HuH-7 (cell line): Measurements from ENCODE around the gene TRIM7.
A peak's percentile ranks its signal among the peaks of the same experiment; 100 is the strongest.

Experiments
- DNase-seq: peaks from one replicate; pipeline ENCODE4 v3.0.0; 2011; ENCODE audit warnings: low spot score

TRIM7 gene

DNA sequence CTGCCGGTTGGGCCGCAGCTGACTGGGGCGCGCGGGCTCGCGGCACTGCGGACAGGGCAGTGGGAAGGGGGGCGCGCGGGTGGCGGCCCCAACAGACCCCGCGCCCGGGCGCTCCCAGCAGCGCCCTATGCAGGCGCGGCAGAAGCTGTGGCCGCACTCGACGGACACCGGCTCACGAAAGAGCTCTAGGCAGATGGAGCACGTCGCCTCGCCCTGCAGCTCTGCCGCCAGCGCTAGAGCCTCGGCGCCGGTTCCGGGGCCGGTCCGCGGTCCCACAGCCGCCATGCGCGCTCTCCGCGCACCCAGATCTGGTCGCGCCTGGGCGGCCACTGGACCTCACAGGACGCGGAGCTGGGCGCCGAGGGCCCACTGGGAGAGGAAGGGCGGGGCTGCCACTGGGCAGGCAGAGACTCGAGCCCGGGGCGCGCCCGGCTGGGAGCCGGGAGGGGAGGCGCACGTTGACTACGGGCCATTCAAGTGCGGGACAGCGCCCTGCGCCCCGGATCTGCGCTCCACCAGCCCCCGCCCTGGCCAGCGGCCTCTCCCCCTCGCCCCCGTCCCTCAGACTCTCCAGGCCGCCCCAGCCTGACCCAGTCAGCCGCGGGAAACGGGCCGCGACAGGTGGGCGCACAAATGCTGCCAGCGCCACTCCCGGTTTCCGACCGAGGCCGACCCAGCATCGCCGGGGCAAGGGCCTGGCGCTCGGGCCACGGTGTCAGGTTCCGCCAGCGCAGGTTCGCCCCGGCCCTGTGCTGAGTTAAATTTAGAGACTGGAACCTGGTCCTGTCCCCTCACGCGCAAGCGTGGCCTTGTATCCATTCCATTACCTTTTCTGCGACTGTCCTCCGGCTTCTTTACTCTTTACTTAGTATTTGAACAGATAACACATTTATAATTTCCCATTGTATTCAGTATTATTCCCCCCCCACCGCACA is at the start of gene TRIM7:
TSS of gene TRIM7 (minus strand) at position 371 of the 935 bp plus-strand sequence. CDS start at position 285, 86 bp downstream.
- DNase-seq, result no peak

DNA sequence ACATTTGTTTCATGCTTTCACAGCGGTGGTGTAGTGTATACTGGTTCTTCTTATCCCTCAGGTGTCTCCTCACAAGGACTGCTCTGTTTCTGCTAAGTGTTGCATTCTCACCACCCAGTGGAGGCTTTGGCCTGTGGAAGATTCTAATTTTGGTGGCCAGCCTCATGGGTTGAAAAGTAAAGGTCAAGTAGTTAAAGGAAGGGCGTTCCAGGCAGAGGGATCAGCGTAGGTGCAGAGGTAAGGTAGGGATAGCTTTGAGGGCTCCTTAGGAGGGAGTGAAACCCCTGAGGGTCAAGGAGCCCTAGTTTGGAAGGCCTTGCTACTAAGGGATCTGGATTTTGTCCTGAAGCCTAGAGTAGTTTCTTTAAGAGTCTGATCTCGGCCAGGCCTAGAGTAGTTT is 43.3 kb upstream of the TRIM7 start:
- DNase-seq, result no peak

DNA sequence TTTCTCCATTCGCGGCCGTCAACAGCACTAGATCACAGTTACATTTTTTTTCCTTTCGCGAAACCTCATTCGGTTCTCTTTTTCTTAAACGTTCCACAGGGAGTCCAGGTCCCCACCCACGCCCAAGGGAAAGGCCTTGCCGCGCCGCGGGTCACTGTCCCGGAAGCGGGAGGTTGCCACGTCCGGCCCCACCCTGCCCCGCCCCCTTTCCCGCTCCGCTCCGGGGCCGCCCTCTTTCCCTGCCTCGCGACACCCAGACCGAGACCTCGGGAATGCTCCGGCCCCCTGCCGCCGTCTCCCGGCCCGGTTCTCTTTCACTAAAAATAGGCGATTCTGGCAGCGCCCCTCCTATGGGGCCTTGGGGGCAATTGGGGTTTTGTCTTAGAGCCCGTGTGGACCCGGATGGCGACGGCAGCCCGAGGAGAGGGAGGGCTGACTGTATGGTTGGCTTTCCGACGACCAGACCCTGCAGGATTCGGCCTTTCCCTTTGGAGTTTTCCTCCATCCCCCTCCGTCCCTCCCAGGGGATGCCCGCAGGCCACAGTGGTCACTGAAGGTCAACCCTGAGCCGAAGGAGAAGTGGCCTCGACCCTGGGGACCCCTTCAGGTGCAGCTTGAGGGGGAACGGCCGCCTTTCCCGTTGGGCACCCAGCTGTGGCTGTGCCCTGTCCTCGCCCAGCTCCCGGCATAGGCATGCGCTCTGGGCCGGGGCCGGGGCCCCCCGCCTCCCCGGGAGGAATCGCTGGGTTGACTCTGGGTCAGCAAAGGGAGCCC is 41.5 kb upstream of the TRIM7 start:
- peak; percentile 87 for DNase-seq

DNA sequence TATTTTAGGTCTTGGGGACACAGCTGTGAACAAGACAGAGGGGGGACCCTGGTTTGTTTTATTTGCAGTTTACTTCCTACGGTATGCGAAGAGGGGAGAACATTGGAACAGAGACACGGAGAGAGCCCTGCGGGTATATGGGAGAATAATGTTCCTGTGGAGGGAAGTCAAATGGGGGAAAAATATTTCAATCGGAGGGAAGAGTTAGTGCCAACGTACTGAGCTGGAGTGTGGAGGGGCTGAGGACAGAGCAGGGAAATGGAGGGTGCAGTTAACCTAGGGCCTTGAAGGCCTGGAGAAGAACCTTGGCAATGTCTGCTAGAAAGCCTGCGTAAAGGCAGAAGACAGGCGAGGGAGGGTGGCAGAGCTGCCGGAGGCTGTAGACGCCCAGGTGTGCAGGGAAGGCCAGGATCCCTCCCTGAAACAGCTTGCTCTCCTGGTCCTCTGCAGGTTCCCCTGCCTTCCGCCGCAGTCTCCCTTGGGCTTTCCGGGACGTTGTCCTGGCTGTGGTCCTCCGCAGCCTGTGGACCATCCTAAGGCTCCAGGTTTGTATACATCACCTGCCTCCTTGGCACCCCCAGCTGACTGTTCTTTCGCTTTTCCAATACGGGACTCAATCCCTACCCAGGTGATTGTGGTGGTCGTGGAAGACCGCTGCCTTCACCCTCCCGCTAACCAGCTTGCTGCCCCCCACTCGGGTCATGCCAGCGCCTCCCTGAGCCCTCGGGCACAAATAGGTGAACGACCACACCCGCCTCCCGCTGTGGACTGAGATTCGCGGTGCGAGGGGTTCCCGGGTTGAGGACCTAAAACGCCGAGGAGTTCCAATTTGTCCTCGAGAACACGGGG is 40.7 kb upstream of the TRIM7 start:
- no peak for DNase-seq

DNA sequence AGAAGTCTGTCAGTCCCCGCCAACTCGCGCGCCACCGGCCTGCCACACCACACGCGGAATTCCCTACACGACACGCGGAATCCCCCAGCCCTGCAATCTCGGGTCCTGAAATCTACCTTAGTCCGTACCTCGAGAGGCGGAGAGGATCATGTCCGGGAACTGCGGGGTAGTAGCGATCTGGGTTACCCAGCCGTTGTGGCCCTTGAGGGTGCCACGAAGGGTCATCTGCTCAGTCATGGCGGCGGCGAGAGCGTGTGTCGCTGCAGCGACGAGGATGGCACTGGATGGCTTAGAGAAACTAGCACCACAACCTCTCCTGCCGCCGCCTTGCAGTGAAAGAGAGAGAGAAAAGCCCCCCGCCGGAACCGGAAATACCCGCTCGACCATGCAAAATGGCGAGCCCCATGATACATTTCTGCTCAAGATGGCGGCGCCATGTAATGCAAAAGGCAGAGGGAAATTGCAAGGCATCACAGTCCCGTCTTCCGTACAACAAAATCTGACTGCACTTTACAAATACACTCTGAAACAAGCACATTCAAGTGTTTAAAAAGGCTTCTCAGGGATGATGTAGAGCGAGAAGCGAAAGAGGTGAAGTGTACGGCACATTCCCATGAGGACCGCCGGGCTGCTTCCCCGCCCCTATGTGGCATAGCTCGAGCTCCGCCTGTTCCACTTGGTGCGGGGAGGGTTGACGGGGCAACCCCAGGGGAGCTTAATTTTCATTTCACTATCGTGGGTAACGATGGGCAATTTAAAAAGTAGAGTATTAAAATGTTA is 38.8 kb upstream of the TRIM7 start, which contains the start of gene RACK1:
TSS of gene RACK1 (minus strand) at position 343 of the 780 bp plus-strand sequence. CDS start at position 237, 106 bp downstream.
- peak; percentile 85 for DNase-seq

DNA sequence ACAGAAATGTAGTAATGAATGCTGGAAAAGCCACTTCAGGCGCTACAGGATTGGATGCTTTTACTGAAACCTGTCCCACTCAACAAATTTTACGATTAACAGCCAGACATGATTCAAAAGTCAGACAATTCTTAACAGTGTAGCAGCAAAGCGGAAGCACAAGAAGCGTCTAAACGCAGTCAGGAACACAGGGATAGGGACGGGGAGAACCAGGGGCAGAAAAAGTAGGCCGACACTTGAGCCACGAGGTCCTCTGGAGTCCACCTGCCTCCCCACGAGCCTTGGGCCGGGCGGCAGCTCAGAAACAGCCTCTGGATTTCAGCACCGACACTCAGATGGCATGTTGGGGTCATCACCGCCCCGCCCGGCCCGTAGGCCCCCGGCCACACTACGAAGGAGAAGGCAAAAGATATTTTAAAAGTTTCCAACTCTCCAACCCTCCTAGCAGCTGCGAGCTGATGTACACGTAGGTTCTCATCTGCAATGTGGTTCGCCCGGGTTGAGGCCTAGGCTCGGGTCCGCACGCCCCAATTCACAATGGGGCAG is 38.1 kb upstream of the TRIM7 start:
- no peak for DNase-seq

DNA sequence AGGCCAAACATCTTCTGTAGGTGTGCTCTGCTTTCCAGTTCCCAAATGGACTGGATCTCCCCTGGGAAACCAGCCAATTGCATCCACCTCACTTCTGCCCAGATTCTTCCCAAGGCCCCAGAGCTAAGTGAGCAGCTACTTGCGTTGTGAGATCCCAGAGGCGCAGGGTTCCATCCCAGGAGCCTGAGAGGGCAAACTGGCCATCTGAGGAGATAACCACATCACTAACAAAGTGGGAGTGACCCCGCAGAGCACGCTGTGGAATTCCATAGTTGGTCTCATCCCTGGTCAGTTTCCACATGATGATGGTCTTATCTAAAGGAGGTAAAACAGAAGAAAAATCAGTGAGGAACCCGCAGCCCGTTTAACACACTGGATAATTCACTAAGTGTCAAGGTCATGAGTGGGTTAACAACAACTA is 37.0 kb upstream of the TRIM7 start:
- DNase-seq, result no peak

DNA sequence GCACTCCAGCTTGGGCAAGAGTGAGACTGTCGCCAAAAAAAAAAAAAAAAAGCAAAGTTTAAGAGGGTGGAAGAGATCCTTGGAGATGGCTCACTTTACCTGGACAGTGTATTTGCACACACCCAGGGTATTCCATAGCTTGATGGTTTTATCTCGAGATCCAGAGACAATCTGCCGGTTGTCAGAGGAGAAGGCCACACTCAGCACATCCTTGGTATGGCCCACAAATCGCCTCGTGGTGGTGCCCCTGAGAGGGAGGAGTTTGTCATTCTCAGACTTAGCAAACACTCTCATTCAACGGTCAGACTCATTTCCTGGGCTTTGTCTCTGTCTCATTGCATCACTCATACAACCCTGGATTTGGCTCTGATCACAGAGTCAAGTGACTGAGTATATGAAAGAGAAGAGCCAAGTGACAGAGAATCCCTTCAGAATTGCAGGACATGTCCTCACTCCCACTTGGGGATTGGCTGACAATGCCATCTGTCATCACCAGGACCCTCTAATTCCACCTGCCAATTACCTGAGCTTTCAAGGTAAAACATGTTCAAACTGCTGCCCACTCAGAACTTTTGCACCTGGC is 36.5 kb upstream of the TRIM7 start:
- DNase-seq, result no peak

DNA sequence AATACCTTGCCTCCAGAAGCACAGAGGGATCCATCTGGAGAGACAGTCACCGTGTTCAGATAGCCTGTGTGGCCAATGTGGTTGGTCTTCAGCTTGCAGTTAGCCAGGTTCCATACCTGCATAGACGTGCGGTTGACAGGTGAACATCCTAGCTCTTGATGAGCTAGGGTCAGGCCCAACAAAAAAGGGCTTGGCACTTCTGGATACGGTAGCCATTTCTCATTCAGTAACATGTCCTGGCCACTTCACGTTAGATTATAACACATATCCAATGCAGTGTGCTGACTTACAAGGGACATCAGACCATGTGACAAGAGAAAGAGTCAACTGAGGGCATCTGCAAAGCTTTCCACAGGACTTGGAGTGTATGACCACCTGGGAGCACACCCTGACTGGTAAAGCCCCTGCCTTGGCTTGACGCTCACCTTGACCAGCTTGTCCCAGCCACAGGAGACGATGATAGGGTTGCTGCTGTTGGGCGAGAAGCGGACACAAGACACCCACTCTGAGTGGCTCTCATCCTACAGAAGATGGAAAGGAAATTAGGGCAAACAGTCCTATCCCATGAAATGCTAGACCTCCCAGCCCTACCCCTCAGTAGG is 34.2 kb upstream of the TRIM7 start:
- no peak for DNase-seq

DNA sequence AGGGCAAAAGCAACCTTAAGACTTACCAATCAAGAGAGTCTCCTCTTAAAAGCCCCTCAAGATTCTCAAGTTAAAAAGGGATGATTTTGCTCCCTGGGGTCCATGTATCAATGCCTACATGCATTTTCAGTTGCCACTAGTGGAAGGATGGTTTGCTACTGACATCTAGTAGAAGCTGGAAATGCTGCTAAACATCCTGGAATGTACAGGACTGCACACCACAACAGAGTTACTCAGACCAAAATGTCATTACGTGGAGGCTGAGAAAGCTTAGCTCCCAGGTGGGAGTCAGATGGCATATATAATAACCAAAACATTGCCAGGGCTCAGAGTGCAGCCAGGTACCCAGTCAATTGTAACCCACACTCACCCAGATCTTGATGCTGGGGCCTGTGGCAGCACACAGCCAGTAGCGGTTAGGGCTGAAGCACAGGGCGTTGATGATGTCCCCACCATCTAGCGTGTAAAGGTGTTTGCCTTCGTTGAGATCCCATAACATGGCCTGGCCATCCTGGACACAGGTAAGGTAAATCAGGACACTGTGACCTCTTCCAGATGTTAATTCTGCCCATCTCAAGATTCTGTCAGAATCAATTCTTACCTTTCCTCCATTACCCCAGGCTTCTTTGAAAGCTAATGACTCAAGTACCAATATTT is 32.9 kb upstream of the TRIM7 start:
- no peak for DNase-seq

DNA sequence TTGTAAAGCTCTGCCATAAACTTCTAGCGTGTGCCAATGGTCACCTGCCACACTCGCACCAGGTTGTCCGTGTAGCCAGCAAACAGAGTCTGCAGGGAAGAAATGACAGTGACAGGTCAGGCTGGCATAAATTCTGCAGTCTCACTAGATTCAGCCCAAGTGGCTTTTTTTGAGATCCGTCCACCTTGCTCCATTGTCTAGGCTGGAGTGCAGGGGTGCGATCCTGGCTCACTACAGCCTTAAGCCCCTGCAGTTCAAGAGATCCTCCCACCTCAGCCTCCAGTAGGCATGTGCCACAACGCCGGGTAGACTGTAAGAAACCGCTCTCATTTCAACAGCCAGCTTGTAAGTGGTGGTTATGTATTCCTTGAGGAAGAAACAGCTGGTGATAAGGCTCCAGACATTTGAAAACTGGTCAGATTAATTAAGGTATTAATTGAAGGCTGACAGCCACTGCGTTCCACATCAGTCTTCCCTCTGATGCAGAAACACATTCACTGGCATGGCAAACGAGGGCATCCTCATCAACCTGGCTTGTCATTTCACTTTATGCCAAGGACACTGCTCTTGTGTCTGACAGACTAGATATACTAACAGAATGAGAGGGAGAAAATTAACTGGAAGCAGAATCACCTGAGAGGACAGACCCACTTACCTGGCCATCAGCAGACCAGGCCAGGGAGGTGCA is 32.1 kb upstream of the TRIM7 start:
- no peak for DNase-seq

DNA sequence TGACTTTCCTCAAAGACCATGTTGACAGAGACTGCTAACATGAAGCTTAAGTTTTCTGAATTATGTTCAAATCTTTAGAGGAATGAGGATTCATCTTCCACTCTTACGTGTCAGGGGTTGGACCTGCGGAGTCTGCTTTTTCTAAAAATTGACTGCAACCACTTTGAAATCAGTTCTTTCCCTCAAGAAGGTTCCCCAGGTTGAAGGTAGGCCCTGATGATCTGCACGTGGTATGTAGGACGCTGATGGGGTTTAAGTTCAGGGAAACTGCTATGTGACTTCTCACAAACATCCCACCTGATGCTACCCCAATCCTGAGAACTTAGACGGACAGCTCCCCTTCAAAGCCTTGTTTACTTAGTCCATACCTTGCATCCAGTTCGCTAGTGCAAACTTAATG is 31.5 kb upstream of the TRIM7 start:
- DNase-seq, result no peak

DNA sequence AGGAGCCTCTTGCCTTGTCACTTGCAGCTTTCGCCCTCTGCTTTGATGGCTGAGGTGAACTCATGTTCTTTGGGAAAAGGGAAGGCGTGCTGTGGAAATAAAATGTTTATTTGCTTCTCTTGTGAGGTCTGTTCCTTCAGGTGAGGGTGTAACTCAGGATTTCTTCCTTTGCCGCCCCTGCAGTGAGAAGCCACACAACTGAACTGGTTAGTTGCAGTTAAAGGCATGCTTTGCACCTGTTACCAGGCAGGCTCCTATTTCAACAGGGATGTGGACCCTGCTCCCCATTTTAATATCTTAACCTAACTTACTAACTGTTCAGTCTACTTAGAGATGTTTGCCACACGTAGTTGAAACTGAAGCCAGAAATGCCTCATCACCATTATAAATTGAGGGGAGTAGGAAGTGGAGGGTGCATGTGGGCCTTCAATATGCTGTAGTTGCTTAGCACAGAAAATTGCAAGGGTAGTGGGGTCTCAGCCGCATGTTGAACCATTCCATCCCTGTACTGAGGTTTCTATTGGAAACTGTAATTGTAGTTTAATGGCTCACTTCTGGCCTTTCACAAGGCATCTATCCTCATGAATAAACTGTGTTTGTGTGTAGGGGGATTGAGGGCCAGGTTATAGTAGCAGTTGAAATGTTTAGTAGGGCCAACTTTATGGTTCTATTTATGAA is 30.8 kb upstream of the TRIM7 start:
- no peak for DNase-seq

DNA sequence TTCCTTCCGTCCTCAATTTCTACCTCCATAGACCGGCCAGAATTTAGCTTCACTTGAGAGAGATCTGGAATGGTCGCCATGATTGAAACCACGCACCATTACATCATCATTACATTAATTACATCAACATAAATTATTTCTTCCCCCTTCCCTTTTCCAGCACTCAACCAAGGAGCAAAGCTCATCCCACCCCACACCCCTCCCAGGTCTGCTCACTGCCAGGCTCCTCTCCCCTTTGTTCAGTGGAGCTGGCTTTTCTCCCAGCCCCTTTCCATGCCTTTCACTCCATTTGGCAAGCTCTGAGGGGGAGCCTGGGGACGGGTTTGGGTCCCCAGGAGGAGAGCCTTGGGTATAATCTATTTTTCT is 30.3 kb upstream of the TRIM7 start:
- no peak for DNase-seq

DNA sequence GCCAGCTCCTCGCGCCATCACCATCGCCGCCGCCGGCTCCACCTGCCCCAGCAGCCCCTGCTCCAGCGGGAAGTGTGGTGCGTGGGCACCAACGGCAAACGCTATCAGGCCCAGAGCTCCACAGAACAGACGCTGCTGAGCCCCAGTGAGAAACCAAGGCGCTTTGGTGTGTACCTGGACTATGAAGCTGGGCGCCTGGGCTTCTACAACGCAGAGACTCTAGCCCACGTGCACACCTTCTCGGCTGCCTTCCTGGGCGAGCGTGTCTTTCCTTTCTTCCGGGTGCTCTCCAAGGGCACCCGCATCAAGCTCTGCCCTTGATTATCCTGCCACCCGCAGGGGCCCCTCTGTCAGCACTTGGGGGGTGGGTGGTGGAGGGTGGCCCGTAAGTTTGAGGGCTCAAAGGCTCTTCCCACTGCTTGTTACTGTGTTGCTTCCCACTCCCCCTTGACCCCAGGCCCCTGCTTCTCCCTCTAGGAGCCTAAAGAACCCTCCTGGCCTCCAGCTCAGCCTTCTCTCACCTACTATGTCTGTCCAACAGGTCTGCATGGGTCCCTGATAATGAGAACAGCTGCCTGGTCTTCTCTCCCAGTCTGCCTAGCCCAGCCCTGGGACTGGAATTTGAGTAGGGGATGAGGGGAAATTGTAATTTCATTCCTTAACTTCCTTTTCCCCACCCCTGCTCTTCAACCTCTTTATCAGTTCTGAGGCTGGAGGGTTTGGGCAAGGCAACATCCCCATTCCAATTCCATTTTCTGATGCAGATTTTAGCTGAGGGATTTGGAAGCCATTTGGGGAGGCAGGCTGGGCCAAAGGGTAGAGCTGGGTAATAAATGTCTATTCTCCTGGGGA is 29.7 kb upstream of the TRIM7 start:
- no peak for DNase-seq

DNA sequence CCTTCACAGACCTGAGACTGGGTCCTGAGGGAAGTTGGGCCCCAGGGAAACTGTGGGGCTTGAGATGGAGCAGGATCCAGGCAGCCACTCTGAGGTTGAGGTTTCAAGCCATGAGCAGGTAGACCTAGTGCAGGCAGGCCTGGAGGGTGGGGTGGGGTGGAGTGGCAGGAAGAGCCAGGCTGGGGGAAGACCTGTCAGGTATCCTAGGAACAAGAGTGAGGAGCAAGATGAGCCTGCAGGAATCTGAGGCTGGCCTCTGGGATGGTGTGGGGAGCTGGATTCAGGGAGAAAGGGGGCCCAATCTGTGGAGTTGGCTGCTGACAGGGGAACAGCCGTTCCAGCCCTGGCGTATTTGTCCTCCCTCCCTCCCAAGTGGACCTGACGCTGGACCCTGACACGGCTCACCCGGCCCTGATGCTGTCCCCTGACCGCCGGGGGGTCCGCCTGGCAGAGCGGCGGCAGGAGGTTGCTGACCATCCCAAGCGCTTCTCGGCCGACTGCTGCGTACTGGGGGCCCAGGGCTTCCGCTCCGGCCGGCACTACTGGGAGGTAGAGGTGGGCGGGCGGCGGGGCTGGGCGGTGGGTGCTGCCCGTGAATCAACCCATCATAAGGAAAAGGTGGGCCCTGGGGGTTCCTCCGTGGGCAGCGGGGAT is 28.9 kb upstream of the TRIM7 start:
- DNase-seq, result no peak
